HG03558 (cell line): Measurements from ENCODE around the gene GCFC2.
"Not testable (repeated sequence)": the region's sequence is repeated elsewhere in the genome, so short reads cannot be mapped to it uniquely, and the experiment has no call there.

Source experiments
- ATAC-seq: cut with Tn5 transposase; IDR thresholded peaks from one replicate; pipeline ENCODE4 v1.9.1; 2021; ENCODE audit warnings: moderate number of reproducible peaks; ENCODE audit not compliant: unreplicated experiment; ENCODE audit errors: extremely low read depth

The GCFC2 gene

DNA sequence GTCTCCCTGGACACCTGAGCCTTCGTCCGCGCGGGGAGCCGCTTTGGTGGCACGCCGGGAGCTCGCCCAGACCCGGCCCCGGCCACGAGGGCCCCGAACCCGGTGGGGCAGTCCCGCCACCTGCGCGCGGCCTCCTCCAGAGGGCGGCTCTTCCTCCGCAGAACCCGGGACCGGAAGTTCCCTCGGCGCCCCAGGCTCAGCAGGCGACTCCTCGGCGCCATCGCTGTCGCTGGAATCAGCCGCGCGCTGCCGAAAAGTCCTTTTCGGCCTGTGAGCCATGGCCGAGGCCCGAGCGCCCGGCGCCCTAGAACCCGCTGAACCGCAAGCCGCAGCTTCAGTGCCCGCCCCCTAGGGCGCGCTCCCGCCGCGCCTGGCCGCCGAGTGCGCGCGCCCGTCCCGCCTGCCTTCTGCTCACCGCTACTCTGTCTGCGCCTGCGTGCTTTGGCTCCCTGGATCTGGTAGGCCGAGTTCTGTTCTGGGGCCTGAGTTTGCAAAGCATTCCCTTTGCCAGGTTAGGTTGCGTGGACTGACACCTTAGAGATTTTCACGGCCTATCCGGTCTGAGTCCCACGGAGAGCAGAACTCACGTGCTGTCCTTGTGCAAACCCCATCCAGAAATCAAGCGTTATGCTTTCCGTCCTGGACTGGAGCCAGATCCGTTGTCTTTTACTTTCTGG, at the start of gene GCFC2:
GCFC2 (minus strand) TSS at position 339 of the 677 bp plus-strand sequence; CDS start at position 279, 60 bp downstream.
- peak; percentile 73 for ATAC-seq

DNA sequence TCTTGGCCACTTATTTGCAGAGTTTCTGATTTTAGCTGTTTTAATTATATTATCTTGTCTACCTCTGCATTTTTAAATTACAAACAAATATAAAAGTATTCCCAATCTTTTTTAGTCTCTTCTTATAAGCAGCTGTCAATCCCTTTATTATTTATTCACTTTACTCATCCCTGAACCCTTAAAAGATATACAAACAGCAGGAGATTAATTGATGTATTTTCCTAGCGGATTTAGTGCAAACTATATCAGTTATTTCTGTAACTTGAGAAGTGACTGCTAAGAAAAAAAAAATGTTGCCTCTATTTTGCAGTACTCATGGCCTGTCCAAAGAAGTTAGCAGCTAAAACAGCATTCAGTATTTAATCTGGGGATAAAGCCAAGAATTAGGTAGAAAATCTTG, 42.1 kb upstream of the GCFC2 start:
- ATAC-seq: no peak

DNA sequence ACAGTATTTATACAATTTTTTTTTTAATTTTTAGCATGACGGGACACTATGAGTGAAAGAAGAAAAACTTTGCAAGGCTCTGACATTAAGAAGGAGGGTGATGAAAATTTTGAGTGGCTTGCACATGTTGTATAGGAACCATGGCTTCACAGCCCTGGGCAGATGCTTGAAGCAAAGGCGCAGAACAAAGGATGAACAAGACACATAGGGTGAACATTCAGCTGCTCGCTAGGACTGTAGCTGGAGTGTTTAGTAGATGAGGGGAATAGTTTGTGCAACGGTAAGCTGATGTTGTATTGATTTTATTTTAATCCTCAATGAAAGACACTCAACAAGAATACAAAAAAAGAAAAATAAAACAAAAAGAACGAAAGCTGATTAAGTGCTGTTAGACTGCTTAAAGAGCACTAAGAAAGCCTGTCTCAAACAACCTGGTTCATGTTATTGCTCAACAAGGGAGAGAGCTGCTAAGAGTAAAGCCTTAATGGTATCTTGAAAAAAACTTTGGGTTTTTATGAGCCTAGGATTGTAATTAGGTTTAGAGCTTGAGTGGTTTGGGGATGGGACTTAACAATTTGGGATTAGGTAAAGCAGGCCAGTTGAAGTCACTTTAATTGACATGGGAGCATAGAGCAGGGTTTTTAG, 41.2 kb upstream of the GCFC2 start:
- no peak for ATAC-seq

DNA sequence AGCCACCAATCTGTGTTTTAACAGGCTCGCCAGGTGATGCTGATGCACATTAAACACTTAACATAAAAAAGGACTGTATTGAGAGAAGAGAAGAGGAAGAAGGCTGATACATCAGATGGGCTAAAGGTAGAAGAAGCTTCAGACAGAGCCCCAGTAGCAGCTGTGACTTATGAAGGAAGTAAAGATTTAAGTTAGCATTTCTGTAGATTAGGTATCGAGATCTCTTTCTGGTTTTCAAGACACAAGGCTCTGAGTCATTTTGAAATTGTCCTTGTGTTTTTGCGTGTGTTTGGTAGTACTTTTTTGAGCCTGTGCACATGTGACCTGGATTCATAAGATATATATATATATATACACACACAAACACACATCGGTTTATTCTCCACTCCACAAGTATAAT, 40.6 kb upstream of the GCFC2 start:
- peak; percentile 66 for ATAC-seq

DNA sequence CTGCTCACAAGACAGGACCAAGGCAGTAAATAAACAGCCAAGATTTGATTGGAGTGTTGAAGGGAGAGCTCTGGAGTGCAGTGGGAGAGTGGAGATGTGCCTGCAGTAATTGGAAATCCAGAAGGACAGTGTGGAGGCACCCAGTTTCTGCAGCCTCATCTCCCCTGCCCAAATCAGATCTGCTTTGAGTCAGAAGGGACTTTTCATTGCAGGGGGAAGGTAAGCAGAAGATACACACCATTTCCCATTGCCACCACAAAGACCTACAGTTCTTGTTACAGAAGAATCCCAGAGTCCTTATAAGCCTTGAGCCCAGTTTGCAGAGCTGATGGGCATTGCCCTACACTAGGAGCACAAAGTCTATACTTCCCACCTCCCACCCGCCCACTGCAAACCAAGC, 27.2 kb upstream of the GCFC2 start:
- ATAC-seq: no peak

DNA sequence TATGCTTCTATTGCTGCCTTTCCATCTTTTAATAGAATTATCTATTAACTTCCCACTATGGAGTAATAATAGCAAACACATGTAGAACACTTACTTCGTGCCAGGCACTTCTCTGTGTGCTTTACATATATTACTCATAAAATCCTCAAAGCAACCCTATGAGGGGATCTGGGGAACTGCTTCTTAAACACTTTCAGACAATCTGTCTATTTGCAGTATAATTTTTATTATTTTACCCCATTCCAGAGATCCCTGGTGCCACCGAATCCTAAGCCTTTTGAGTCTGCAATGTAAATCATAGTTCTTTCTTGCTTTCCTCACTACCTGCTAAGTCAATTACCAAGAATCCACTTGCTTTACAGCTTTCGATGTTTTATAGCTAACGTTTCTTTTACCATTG, 25.6 kb upstream of the GCFC2 start:
- ATAC-seq: no peak

DNA sequence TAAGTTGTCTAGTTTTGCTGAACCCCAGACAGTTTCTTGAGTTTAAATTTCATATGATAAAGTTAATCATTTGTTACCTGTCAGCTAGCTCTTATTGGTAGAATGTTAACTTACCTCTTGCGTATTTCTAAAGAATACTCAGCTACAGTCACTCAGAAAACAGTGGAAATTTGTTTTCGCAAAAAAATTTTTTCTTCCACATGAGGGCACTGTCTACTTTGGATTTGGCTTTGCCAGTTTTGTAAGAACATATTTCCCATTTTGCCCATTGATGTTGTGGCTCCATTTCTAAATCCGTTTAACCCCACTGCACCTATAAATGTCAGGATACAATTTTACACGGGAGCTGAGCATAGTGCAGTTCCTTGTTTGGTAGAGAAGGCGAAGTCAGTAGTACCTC, 19.1 kb upstream of the GCFC2 start:
- no peak for ATAC-seq

DNA sequence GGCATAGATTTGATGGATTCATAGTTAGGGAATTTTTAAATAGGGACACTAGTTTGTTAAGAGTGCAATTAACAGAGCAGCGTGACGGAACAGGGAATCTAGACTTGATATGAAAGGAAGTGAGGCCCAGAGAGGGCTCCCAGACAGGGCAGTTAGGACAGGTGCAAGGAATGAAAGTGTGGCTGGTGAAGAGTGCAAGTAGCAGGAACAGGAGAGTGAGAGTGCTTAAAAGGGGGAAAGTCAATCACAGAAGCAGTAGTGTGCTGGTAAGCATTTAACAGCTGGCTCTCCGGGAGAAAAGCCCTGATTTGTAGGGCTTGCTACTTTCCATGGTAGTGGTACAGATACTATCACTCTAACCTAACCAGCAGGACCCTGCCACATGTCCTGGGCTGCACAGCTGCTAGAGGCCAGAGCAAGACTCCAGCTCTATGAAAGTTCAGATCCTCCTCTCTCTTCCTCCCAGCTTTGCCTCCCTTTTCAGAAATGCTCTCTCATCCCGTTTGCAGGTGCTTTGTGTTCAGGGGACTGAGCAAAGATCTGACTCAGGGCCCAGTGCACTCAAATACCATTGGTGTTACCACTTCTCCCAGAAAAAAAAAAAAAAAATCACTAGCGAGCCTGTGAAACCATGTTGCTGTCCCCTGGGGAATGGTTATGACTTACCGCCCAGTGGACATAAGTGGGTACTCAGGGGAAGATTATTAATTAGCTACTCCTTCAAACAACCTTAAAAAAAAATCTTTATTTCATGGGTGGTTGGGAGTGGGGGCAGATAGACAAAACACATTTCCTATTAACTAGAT, 18.1 kb upstream of the GCFC2 start:
- ATAC-seq: no peak

DNA sequence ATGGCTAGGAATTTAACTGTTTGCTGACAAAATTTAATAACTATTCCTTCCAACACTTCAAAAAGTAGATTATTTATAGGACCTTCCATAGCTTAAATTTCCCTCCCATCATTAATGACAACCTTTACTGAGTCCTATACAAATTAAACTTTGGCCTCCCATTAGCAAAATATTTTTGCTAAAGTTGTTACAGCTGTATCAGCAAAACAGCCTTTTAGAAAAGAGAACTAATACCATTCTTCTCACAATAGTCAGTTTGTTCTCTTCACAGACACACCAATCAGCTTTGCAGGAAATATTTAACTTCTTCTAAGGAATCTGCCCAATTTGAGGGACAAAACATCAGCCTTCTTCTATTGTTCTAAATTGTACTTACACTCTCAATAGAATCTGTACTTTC, 12.0 kb upstream of the GCFC2 start:
- ATAC-seq: no peak

DNA sequence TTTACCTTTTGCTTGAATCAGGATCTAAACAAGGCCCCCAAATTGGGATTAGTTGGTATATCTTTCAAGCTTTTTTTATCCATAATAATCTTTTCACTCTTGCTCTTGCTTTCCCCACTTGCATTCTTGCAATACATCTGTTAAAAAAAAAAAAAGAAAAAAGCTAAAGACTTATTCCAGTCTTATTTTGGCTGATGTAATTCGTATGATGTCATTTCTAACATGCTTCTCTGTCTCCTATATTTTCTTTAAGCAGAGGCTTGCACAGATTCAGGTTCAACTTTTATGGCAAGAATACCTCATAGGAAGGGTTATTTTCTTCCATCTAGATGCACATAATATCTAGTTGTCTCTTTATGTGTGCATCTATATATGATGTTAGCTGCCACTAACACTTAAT, 9.8 kb upstream of the GCFC2 start:
- ATAC-seq: no peak

DNA sequence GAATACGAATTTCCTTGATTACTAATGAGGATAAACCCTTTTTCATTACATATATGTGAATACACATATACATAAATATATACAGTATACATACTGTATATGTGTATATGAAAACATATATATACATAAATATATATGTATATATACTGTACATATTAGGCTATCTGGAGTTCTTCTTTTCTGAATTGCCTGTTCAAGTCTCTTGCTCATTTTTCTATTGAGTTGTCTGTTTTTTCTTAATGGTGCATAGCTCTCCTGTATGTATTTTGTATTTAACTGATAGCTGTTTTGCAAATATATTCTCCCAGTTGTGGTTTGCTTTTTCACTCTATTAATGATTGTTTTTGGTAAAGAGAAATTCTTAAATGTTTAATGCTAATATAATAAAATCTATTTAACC, 8.9 kb upstream of the GCFC2 start:
- no peak for ATAC-seq

DNA sequence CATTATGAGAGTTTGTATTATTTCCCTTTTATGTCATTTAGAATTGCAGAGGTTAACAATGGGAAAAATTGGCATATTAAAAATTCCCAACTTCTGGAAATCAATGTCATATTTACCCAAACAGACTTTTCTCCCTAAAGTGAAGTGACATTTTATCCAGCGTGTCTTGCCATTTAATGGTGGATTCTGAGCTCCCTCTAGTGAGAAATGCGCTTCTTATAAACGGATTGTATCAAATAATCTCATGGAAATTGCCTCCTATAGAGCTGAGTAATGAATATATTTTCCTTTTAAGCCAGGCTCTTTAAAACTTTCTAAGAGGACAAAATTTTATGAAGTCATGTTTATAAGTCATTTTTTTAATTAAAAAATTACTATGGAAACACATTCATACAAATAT, 5.7 kb upstream of the GCFC2 start:
- ATAC-seq: no peak

DNA sequence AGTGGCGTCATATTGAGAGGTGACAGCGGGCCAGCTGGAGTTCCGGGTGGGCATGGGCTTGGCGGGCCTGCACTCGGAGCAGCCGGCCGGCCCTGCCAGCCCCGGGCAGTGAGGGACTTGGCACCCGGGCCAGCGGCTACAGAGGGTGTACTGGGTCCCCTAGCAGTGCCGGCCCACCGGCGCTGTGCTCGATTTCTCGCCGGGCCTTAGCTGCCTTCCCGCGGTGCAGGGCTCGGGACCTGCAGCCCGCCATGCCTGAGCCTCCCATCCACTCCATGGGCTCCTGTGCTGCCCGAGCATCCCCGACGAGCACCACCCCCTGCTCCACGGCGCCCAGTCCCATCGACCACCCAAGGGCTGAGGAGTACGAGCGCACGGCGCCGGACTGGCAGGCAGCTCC, 875 bp upstream of the GCFC2 start:
- ATAC-seq: not testable (repeated sequence)

DNA sequence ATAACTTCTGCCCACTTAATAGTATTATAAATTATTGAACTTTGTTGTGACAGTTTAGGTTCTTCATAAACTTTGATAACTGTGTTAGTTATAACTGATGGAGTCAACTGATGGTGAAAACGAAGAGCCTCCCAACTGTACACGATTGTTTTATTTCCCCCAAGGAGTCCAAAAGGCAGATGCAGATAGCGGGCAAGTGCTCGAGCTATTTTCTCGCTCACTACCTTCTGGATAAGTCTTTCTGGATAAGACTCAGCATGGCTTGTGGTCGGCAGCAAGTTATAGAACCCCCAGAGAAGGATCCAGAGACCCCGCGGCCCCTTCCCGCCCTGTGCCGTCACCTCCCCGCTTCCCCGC, 517 bp downstream of the GCFC2 start:
- ATAC-seq: peak; percentile 3

DNA sequence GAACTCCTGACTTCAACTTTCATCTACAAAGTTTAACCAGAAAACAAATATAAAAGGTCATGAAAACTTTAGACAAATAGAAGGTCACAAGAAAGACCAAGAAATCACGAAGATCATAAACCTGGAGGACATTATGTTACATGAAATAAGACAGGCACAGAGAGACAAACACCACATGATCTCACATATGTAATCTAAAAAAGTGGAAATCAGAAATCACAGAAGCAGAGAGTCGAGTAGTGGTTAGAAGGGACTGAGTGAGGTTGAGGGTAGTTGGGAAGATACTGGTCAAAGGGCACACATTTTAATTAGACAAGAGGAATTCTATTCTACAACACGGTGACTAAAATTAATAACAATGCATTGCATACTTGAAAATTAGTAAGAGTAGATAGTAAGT, 1.4 kb downstream of the GCFC2 start:
- no peak for ATAC-seq

DNA sequence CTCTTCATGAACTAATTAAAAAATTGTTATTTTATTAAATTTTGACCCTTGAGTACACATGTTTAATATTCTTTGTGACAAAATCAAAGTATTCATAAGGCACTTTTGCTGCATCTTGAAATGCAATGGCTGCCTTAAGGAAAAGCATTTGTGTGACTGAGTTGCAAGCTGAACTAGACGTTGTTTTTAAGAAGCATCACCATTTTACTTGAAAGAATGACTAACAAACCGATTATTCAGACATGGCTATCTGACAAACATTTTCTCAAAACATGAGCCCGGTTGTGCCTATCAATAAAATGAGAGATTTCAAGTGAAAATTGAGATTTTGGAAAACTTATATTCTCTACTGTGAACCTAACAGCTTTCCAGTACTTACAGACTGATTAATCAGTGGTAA, 2.8 kb downstream of the GCFC2 start:
- no peak for ATAC-seq

DNA sequence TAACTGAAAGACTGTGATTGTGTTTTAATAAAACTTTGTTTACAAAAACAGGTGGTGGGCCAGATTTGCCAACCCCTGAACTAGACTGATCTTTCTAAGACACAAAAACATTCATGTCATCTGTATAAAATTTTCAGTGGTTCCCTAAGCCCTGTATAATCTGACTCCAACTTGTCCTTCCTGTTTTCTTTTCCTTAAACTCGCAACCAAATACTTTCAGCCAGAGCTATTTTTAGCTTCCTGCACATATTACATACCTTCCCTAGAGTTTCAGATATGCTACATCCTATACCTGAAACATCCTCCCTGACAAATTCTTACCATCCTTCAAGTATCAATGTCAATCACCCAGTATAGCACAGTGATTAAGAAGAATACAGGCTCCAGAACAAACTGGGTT, 4.8 kb downstream of the GCFC2 start:
- ATAC-seq: no peak

DNA sequence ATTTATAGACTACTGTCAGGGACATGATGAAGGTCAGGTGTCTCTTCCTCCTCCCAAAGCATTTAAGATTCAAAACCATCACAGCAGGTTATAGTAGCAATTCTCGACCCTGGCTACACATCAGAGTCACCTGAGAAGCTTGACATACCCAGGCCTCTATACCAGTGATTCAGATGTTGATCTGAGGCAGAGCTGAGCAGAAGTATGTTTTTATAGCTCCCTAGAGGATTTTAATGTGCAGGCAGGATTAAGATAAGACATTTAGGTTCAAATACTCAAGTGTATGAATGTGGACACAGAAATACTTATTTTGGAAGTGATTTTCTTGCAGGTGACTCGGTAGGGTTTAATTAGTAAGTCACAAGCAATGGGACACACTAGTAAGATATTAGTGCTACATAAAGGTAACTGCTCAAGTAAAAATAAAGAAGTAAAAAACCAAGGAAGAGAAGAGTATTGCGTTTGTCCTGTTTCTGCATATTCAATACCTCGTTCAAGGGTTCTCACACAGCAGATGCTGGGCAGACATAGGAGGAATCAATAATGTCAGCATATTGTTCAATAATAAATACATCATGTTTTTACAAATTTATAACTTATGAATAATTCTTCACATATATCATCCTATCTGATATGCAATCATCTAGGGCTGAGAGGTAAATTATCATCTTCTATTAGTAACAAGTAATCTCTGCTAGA, 7.0 kb downstream of the GCFC2 start:
- ATAC-seq: no peak

DNA sequence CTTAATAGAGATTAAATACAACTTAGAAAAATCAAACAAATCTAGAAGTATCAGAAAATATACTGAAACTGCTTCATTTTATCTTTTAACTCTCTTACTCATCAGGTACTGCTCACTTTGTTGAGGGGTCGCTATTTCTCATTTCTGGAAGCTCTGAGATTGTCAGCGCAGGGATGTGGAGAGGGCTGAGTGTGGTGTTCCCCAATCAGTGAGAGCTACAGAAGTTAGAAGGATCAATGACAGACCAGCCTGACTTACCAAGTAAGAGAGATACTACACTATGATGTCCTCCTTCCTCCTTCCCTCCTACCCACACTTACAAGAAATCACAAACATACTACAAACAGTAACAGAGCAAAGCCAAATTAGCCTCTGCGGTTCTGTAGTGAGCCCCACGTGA, 8.1 kb downstream of the GCFC2 start:
- ATAC-seq: no peak

DNA sequence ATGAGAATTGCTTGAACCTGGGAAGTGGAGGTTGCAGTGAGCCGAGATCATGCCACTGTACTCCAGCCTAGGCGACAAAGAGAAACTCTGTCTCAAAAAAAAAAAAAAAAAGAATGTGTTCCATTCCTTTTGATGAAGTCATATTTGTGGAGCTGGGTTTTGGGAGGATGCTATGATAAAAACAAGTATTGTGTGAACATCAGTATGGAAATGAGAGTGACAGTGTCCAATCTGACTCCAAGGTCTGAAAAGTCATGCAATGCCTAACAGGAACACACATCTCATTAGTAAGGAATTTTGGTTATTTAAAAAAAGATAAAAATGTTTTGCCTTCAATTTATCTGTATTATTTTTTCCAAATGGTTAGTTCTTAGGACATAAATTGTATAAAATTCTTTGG, 11.8 kb downstream of the GCFC2 start:
- no peak for ATAC-seq

DNA sequence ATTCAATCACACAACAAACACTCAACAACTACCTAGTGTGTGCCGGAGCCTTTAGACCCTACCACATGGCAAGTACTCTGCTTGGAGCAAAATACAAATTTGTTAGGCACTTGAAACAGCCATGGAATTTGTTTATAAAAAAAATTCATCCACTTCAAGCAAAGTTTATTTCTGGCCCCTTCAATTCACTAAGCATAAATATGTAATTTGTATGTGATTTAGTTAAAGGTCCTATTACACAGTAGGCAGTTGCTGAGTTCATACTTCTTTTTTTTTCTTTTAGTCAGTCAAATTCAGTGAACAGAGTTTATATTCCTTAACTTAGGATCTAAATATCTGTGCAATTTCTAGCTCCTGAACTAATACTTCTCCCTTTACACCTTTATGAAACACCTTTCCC, 22.5 kb downstream of the GCFC2 start:
- no peak for ATAC-seq
